K562 (cell line): ENCODE measurements around the gene SLC32A1. TPM values are rescaled to one million over a fixed set of nuclear protein-coding genes. Genes with fewer than 3 reads are reported as not detected.

ENCODE experiments used
- AFF4 ChIP-seq: sonication (generic); formaldehyde crosslinking; IDR thresholded peaks from 2 replicates; pipeline ENCODE4 v1.8.0; 2023; ENCODE audit warnings: mild to moderate bottlenecking, missing genetic modification reagents
- ELK3 ChIP-seq: fragments of 450-650 bp; formaldehyde crosslinking; IDR thresholded peaks from 2 replicates; pipeline ENCODE4 v1.4.0; 2020; ENCODE audit warnings: mild to moderate bottlenecking
- PBX2 ChIP-seq, 2 experiments: IDR thresholded peaks in 1 of 2; conservative IDR thresholded peaks in 1 of 2; 2 replicates each; pipeline ENCODE4 v1.6.1; 2016; ENCODE audit warnings: low read depth in 2 of 2, mild to moderate bottlenecking in 1 of 2, missing compliant biosample characterization in 1 of 2, missing genetic modification characterization in 1 of 2, moderate library complexity in 1 of 2
- TAF7 ChIP-seq: fragments of 450-650 bp; IDR thresholded peaks from 2 replicates; pipeline ENCODE4 v1.6.1; 2016; ENCODE audit warnings: missing genetic modification characterization, missing compliant biosample characterization
- ZBTB26 ChIP-seq: fragments of 450-650 bp; formaldehyde crosslinking; IDR thresholded peaks from 2 replicates; pipeline ENCODE4 v1.4.0; 2022; ENCODE audit warnings: missing genetic modification characterization
- polyA plus RNA-seq, 8 experiments: library from polyadenylated mRNA; depleted of rRNA in 4 of 8; stranded (reverse) in 5 of 8; unstranded in 3 of 8; fragments of >200 nt; fragmentation: Nextera tagmentation in 2 of 8; fragmentation: Illumina TruSeq in 1 of 8; extraction: Ambion mirVana in 2 of 8; extraction: Trizol in 1 of 8; gene quantifications; 2 replicates each; pipeline versions ENCODE4 v1.2.1 to v1.2.3, GENCODE V29; 2011 to 2014; ENCODE audit warnings: inconsistent platforms in 1 of 8, missing spikeins in 1 of 8
- total RNA-seq, 7 experiments: library from RNA; depleted of rRNA in 6 of 7; stranded (reverse); fragments of >200 nt in 6 of 7; fragmentation: Illumina TruSeq in 2 of 7; extraction: Trizol in 2 of 7; gene quantifications; 2 replicates each; pipeline versions ENCODE4 v1.2.1 to v1.2.3, GENCODE V29; 2011 to 2021; ENCODE audit warnings: low replicate concordance in 1 of 7

The SLC32A1 gene
- total and polyA plus RNA-seq, 9 of the 15 experiments (the other 6 are each of a cell fraction or from before 2014, with no cell fraction given) = not detected

- TF ChIP-seq PBX2 (CRISPR knock-in tag; IDR thresholded peaks at IDR 0.05; ENCODE audit: low read depth) (no peak), PBX2 (tag; conservative IDR thresholded peaks at IDR 0.05; ENCODE audit: low read depth) (no peak), AFF4 (CRISPR knock-in tag) (no peak), ELK3 (CRISPR knock-in tag) (no peak), TAF7 (tag) (no peak), ZBTB26 (no peak)
- TF ChIP-seq, all 486 proteins: peak for 2
Measured at GRCh38 chr20:38737887-38738286, 13.6 kb downstream of the SLC32A1 start (continued).
